Trophoblast cell (in vitro differentiated cells and primary cell): ENCODE measurements around the gene CYB5RL.

Experiments
- DNase-seq, 2 donors: peaks; one replicate each; pipeline ENCODE4 v3.0.0-alpha.2; 2016
- H2AFZ ChIP-seq: 2 replicates; pipeline ENCODE4 v1.6.1; 2013; ENCODE audit warnings: low read length, moderate library complexity, mild to moderate bottlenecking; ENCODE audit not compliant: insufficient read depth, poor library complexity
- H2AK5ac ChIP-seq: 2 replicates; pipeline ENCODE4 v1.6.1; 2013; ENCODE audit warnings: mild to moderate bottlenecking, low read length
- H2BK120ac ChIP-seq: 2 replicates; pipeline ENCODE4 v1.6.1; 2013; ENCODE audit warnings: low read length, mild to moderate bottlenecking, moderate library complexity; ENCODE audit not compliant: insufficient read depth, poor library complexity
- H2BK12ac ChIP-seq: 2 replicates; pipeline ENCODE4 v1.6.1; 2013; ENCODE audit warnings: mild to moderate bottlenecking, low read length, moderate library complexity
- H2BK5ac ChIP-seq: 2 replicates; pipeline ENCODE4 v1.6.1; 2013; ENCODE audit warnings: low read length, low read depth, moderate library complexity, mild to moderate bottlenecking; ENCODE audit not compliant: poor library complexity
- H3K14ac ChIP-seq: 2 replicates; pipeline ENCODE4 v1.6.1; 2013; ENCODE audit warnings: mild to moderate bottlenecking, low read length
- H3K18ac ChIP-seq: 2 replicates; pipeline ENCODE4 v1.6.1; 2013; ENCODE audit warnings: mild to moderate bottlenecking, low read length
- H3K23ac ChIP-seq: 2 replicates; pipeline ENCODE4 v1.6.1; 2013; ENCODE audit warnings: low read length
- H3K27ac ChIP-seq: 2 replicates; pipeline ENCODE4 v1.5.1; 2013; ENCODE audit warnings: low read depth, mild to moderate bottlenecking, inconsistent platforms, low read length, moderate library complexity
- H3K27me3 ChIP-seq: 2 replicates; pipeline ENCODE4 v1.6.1; 2013; ENCODE audit warnings: inconsistent platforms, mild to moderate bottlenecking, low read length, moderate library complexity; ENCODE audit not compliant: insufficient read depth
- H3K36me3 ChIP-seq, 2 experiments: 1 replicate in 1 of 2; 2 replicates in 1 of 2; pipeline ENCODE4 v1.6.1; 2013; ENCODE audit warnings: low read length in 2 of 2, mild to moderate bottlenecking in 2 of 2, moderate library complexity in 1 of 2; ENCODE audit not compliant: insufficient read depth in 2 of 2, control insufficient read depth in 1 of 2
- H3K4ac ChIP-seq: 2 replicates; pipeline ENCODE4 v1.6.1; 2013; ENCODE audit warnings: low read depth, mild to moderate bottlenecking, low read length, moderate library complexity
- H3K4me1 ChIP-seq, 2 experiments: 1 replicate in 1 of 2; 2 replicates in 1 of 2; pipeline ENCODE4 v1.6.1; 2013; ENCODE audit warnings: low read length in 2 of 2, mild to moderate bottlenecking in 2 of 2, moderate library complexity in 1 of 2; ENCODE audit not compliant: insufficient read depth in 2 of 2, control insufficient read depth in 1 of 2
- H3K4me2 ChIP-seq: 2 replicates; pipeline ENCODE4 v1.6.1; 2013; ENCODE audit warnings: inconsistent platforms, mild to moderate bottlenecking, low read length, moderate library complexity
- H3K4me3 ChIP-seq: 2 replicates; pipeline ENCODE4 v1.5.1; 2013; ENCODE audit warnings: mild to moderate bottlenecking, low read depth, low read length, inconsistent platforms
- H3K79me1 ChIP-seq: one replicate; pipeline ENCODE4 v1.6.1; 2013; ENCODE audit warnings: low read length
- H3K79me2 ChIP-seq: 2 replicates; pipeline ENCODE4 v1.6.1; 2013; ENCODE audit warnings: low read length, mild to moderate bottlenecking; ENCODE audit not compliant: control insufficient read depth, insufficient read depth, poor library complexity
- H3K9ac ChIP-seq: 2 replicates; pipeline ENCODE4 v1.6.1; 2013; ENCODE audit warnings: mild to moderate bottlenecking, low read length
- H3K9me3 ChIP-seq: 2 replicates; pipeline ENCODE4 v1.6.1; 2013; ENCODE audit warnings: low read depth, mild to moderate bottlenecking, control low read depth, inconsistent platforms, low read length; ENCODE audit not compliant: insufficient read depth
- H4K12ac ChIP-seq: 2 replicates; pipeline ENCODE4 v1.6.1; 2013; ENCODE audit warnings: low read depth, mild to moderate bottlenecking, low read length, moderate library complexity
- H4K8ac ChIP-seq: 2 replicates; pipeline ENCODE4 v1.6.1; 2013; ENCODE audit warnings: low read depth, mild to moderate bottlenecking, low read length, moderate library complexity
- H4K91ac ChIP-seq: one replicate; pipeline ENCODE4 v1.6.1; 2013; ENCODE audit warnings: low read depth, mild to moderate bottlenecking, low read length, moderate library complexity
- WGBS: extraction: QIAGEN DNeasy Blood & Tissue Kit; methylation state at CpG from one replicate; pipeline ENCODE4 v1.1.7; 2013; ENCODE audit warnings: missing lambda C conversion rate; ENCODE audit not compliant: insufficient read length, insufficient coverage; ENCODE audit errors: extremely low coverage; 5-methylcytosine and 5-hydroxymethylcytosine counted together

CYB5RL gene

GRCh38 chr1:54159733-54160316 is 40.0 kb downstream of the CYB5RL start:
- Histone ChIP-seq H4K12ac (no peak overlapping the region), H3K9ac (no peak overlapping the region), H3K14ac (peak overlapping the region; percentile 51), H3K4ac (no peak overlapping the region), H2AK5ac (peak overlapping the region; percentile 27), H3K27me3 (no peaks in the 10 kb centered on the region), H3K79me1 (no peaks in the 10 kb centered on the region), H2AFZ (no peak overlapping the region), H3K9me3 (no peaks in the 10 kb centered on the region), H3K36me3 (no peaks in the 10 kb centered on the region), H2BK5ac (no peak overlapping the region), H4K91ac (peak overlapping the region; percentile 6), H3K18ac (no peak overlapping the region), H4K8ac (no peak overlapping the region), H3K4me2 (no peak overlapping the region), H3K23ac (no peak overlapping the region), H2BK120ac (no peak overlapping the region), H2BK12ac (peak overlapping the region; percentile 54), H3K27ac (no peak overlapping the region), H3K4me3 (no peak overlapping the region), H3K4me1 (peaks cover 9 to 15% of the 10 kb centered on the region in 2 experiments), H3K79me2 (no peaks in the 10 kb centered on the region)
- no peak for DNase-seq
- WGBS: no CpG with 5 or more reads among the region's 4 CpGs

- Histone ChIP-seq H3K9ac (no peak overlapping the region), H2BK120ac (no peak overlapping the region), H3K27ac (no peak overlapping the region), H3K79me2 (no peaks in the 10 kb centered on the region), H3K79me1 (no peaks in the 10 kb centered on the region), H3K27me3 (no peaks in the 10 kb centered on the region), H4K8ac (no peak overlapping the region), H3K4ac (no peak overlapping the region), H3K18ac (no peak overlapping the region), H3K9me3 (no peaks in the 10 kb centered on the region), H2BK12ac (no peak overlapping the region), H2BK5ac (no peak overlapping the region), H3K14ac (no peak overlapping the region), H3K4me1 (peaks cover 18 to 22% of the 10 kb centered on the region in 2 experiments), H2AFZ (no peak overlapping the region), H4K91ac (no peak overlapping the region), H3K36me3 (no peaks in the 10 kb centered on the region), H3K4me2 (no peak overlapping the region), H3K23ac (no peak overlapping the region), H3K4me3 (no peak overlapping the region), H2AK5ac (no peak overlapping the region), H4K12ac (no peak overlapping the region)
- DNase-seq: no peak
- WGBS: no CpG with 5 or more reads among the region's 3 CpGs
These were observed 41.8 kb downstream of the CYB5RL start for GRCh38 chr1:54158071-54158470.

DNA sequence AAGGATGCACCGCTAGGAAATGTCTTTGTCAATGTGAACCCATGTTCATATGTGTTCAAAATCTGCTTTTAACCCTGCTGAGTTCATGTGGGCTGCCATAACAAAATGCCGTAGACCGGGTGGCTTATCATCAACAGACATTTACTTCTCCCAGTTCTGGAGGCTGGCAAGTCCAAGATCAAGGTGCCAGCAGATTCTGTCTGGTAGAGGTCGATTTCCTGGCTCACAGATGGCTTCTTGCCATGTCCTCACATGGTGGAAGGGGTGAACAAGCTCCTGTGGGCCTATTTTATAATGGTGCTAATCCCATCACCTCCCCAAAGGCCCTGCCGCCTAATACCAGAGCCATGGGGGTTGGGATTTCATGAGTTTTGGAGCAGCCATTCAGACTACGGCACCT is 42.4 kb downstream of the CYB5RL start:
- Histone ChIP-seq H2BK5ac (no peak overlapping the region), H2BK12ac (no peak overlapping the region), H4K8ac (no peak overlapping the region), H2AK5ac (no peak overlapping the region), H3K4ac (no peak overlapping the region), H3K79me1 (no peaks in the 10 kb centered on the region), H3K27me3 (no peaks in the 10 kb centered on the region), H3K9me3 (no peaks in the 10 kb centered on the region), H4K12ac (no peak overlapping the region), H3K14ac (no peak overlapping the region), H3K4me3 (no peak overlapping the region), H2BK120ac (no peak overlapping the region), H3K18ac (no peak overlapping the region), H3K79me2 (no peaks in the 10 kb centered on the region), H3K4me1 (peaks cover 18% of the 10 kb centered on the region in 2 experiments), H3K9ac (no peak overlapping the region), H3K4me2 (no peak overlapping the region), H3K36me3 (no peaks in the 10 kb centered on the region), H2AFZ (no peak overlapping the region), H3K27ac (no peak overlapping the region), H4K91ac (no peak overlapping the region), H3K23ac (no peak overlapping the region)
- no CpG with 5 or more reads among the region's 6 CpGs for WGBS
- no peak for DNase-seq

- no peak overlapping the region for H2AK5ac ChIP-seq
- no peaks in the 10 kb centered on the region for H3K79me1 ChIP-seq
- H3K9ac ChIP-seq: no peak overlapping the region
- no peak overlapping the region for H3K4me3 ChIP-seq
- no peak overlapping the region for H4K12ac ChIP-seq
- no peak overlapping the region for H4K91ac ChIP-seq
- H2BK12ac ChIP-seq: no peak overlapping the region
- H3K4ac ChIP-seq: no peak overlapping the region
- no peak overlapping the region for H3K27ac ChIP-seq
- no CpG with 5 or more reads among the region's 7 CpGs for WGBS
- H3K14ac ChIP-seq: no peak overlapping the region
- no peak overlapping the region for H3K23ac ChIP-seq
- H2BK5ac ChIP-seq: no peak overlapping the region
- H3K18ac ChIP-seq: no peak overlapping the region
- no peaks in the 10 kb centered on the region for H3K9me3 ChIP-seq
- no peaks in the 10 kb centered on the region for H3K79me2 ChIP-seq
- DNase-seq: no peak
- no peaks in the 10 kb centered on the region for H3K36me3 ChIP-seq
- no peak overlapping the region for H2BK120ac ChIP-seq
- peaks cover 18% of the 10 kb centered on the region in 2 experiments for H3K4me1 ChIP-seq
- H3K4me2 ChIP-seq: no peak overlapping the region
- no peak overlapping the region for H4K8ac ChIP-seq
- no peak overlapping the region for H2AFZ ChIP-seq
- H3K27me3 ChIP-seq: no peaks in the 10 kb centered on the region
These were observed 42.8 kb downstream of the CYB5RL start for GRCh38 chr1:54156986-54157385.
